Endothelial cell of umbilical vein (primary cell): Measurements from ENCODE around the gene FSTL1. TPM values are rescaled to one million over a fixed set of nuclear protein-coding genes. Genes with fewer than 3 reads are reported as not detected.

Source experiments
- BruUV-seq: library from RNA; stranded (reverse); fragments of 400-500 nt; replicated peaks from 2 replicates; lab custom pipeline; 2021; lab: Mats Ljungman, UMichigan
- CTCF ChIA-PET: fragments of 300-600, 350-600 bp; sonication (Branson Sonifier 250); formaldehyde crosslinking; loops from one replicate; lab custom pipeline; 2021; ENCODE audit warnings: antibody characterized with exemption, inconsistent platforms; lab: Charles Lee
- POLR2A ChIA-PET: fragments of 300-600, 350-600 bp; sonication (Branson Sonifier 250); formaldehyde crosslinking; loops from one replicate; lab custom pipeline; 2021; ENCODE audit warnings: antibody characterized with exemption, inconsistent platforms; lab: Charles Lee
- DNase-seq: peaks from one replicate; pipeline ENCODE4 v3.0.0-alpha.2; 2011; ENCODE audit warnings: low read depth, low spot score
- FAIRE-seq: peaks from 2 replicates; lab custom pipeline; 2011; peaks lifted over from hg19 to GRCh38; lab: Jason Lieb, UNC
- H2AFZ ChIP-seq: 2 replicates; pipeline ENCODE4 v1.6.0; 2012; ENCODE audit warnings: low read depth, low read length, control low read depth, inconsistent platforms
- H3K27ac ChIP-seq: 2 replicates; pipeline ENCODE4 v1.5.1; 2011; ENCODE audit warnings: low read depth, mild to moderate bottlenecking, control low read depth, low read length, moderate library complexity; ENCODE audit not compliant: insufficient read depth
- H3K27me3 ChIP-seq, 2 experiments: 2 replicates each; pipeline versions ENCODE4 v1.6.0 to v1.6.1; 2011; ENCODE audit warnings: low read length in 2 of 2, mixed read lengths in 1 of 2; ENCODE audit not compliant: control insufficient read depth in 2 of 2, insufficient read depth in 2 of 2
- H3K36me3 ChIP-seq, 2 experiments: 2 replicates in 1 of 2; 3 replicates in 1 of 2; pipeline ENCODE4 v1.5.1; 2011; ENCODE audit warnings: low read length in 2 of 2, mild to moderate bottlenecking in 1 of 2, moderate library complexity in 1 of 2; ENCODE audit not compliant: control insufficient read depth in 2 of 2, insufficient read depth in 2 of 2; ENCODE audit errors: extremely low read depth in 1 of 2
- H3K4me1 ChIP-seq: 3 replicates; pipeline ENCODE4 v1.5.1; 2011; ENCODE audit warnings: mild to moderate bottlenecking, low read length; ENCODE audit not compliant: control insufficient read depth, insufficient read depth; ENCODE audit errors: extremely low read depth
- H3K4me2 ChIP-seq: 2 replicates; pipeline ENCODE4 v1.6.1; 2011; ENCODE audit warnings: low read length, control low read depth, mixed read lengths; ENCODE audit not compliant: insufficient read depth
- H3K4me3 ChIP-seq, 3 experiments: fragments of 200-600 bp in 1 of 3; sonication (generic), shearing (Covaris generic) in 1 of 3; replicated peaks in 1 of 3; 2 replicates each; pipeline ENCODE4 v1.5.1; 2011 to 2016; ENCODE audit warnings: control low read depth in 3 of 3, low read length in 3 of 3, mild to moderate bottlenecking in 2 of 3, inconsistent platforms in 1 of 3, low read depth in 1 of 3, moderate library complexity in 1 of 3; ENCODE audit not compliant: insufficient read depth in 1 of 3
- H3K79me2 ChIP-seq: 2 replicates; pipeline ENCODE4 v1.6.0; 2012; ENCODE audit warnings: low read length, inconsistent platforms; ENCODE audit not compliant: control insufficient read depth, insufficient read depth
- H3K9ac ChIP-seq: replicated peaks from 2 replicates; pipeline ENCODE3; 2011; ENCODE audit warnings: low read length, control low read depth; ENCODE audit not compliant: insufficient read depth; ENCODE audit errors: extremely low read depth
- H3K9me1 ChIP-seq: replicated peaks from 3 replicates; pipeline ENCODE4 v1.6.0; 2011; ENCODE audit warnings: mild to moderate bottlenecking, low read length; ENCODE audit not compliant: control insufficient read depth, insufficient read depth; ENCODE audit errors: extremely low read depth
- H3K9me3 ChIP-seq: replicated peaks from 2 replicates; pipeline ENCODE4 v1.5.1; 2012; ENCODE audit warnings: low read length, inconsistent platforms; ENCODE audit not compliant: control insufficient read depth, insufficient read depth
- H4K20me1 ChIP-seq: replicated peaks from 2 replicates; pipeline ENCODE3; 2011; ENCODE audit warnings: mild to moderate bottlenecking, low read length; ENCODE audit not compliant: control insufficient read depth, insufficient read depth; ENCODE audit errors: extremely low read depth
- CTCF ChIP-seq, 2 donors: IDR thresholded peaks; 1 replicate in 1 of 2; 2 replicates in 1 of 2; pipeline ENCODE4 v1.5.1; 2011; ENCODE audit warnings: low read length in 2 of 2, mild to moderate bottlenecking in 2 of 2, moderate library complexity in 2 of 2, control low read depth in 1 of 2, inconsistent platforms in 1 of 2, low read depth in 1 of 2; ENCODE audit not compliant: insufficient read depth in 1 of 2; ENCODE audit errors: extremely low read depth in 1 of 2
- EZH2 ChIP-seq: IDR thresholded peaks from 2 replicates; pipeline ENCODE4 v1.6.1; 2012; ENCODE audit warnings: borderline replicate concordance, low read depth, mild to moderate bottlenecking, moderate library complexity, low read length, inconsistent platforms; ENCODE audit not compliant: severe bottlenecking
- FOS ChIP-seq: IDR thresholded peaks from 2 replicates; pipeline ENCODE4 v1.6.1; 2011; ENCODE audit warnings: mild to moderate bottlenecking, low read length, moderate library complexity, borderline replicate concordance; ENCODE audit not compliant: insufficient read depth
- GATA2 ChIP-seq: IDR thresholded peaks from 2 replicates; pipeline ENCODE4 v1.7.0; 2011; ENCODE audit warnings: low read depth, mild to moderate bottlenecking, moderate library complexity, mixed read lengths, low read length; ENCODE audit not compliant: insufficient read length, insufficient read depth
- JUN ChIP-seq: IDR thresholded peaks from 2 replicates; pipeline ENCODE4 v1.6.1; 2011; ENCODE audit warnings: borderline replicate concordance, low read depth; ENCODE audit not compliant: insufficient read length, insufficient read depth
- MAX ChIP-seq: IDR thresholded peaks from 2 replicates; pipeline ENCODE4 v1.6.1; 2011; ENCODE audit not compliant: insufficient read depth, insufficient read length
- MYC ChIP-seq: IDR thresholded peaks from one replicate; pipeline ENCODE4 v1.6.1; 2011; ENCODE audit warnings: mild to moderate bottlenecking, low read depth, low read length
- POLR2A ChIP-seq: IDR thresholded peaks from 2 replicates; pipeline ENCODE4 v1.6.1; 2012; ENCODE audit warnings: low read depth, mild to moderate bottlenecking, control low read depth, low read length
- POLR2AphosphoS5 ChIP-seq: IDR thresholded peaks from 2 replicates; pipeline ENCODE4 v1.6.1; 2012; ENCODE audit warnings: low read depth, mild to moderate bottlenecking, control low read depth, low read length, moderate library complexity; ENCODE audit not compliant: insufficient read depth
- dilution Hi-C: fragments of 300-500 bp; cut with MboI; formaldehyde crosslinking; loops from one replicate; pipeline ENCODE4 v1.15.0; 2019; ENCODE audit warnings: low sequenced_read_pairs; ENCODE audit not compliant: extremely low pct_ligation_motif_present
- intact Hi-C: fragments of 100-400 bp; cut with micrococcal nuclease; formaldehyde crosslinking; loops from one replicate; pipeline ENCODE4 v1.10.0; 2022
- polyA plus RNA-seq, 4 experiments: library from polyadenylated mRNA; depleted of rRNA in 3 of 4; stranded (reverse) in 3 of 4; unstranded in 1 of 4; fragments of >200 nt; gene quantifications; 2 replicates each; pipeline versions ENCODE4 v1.2.1 to v1.2.3, GENCODE V29; 2011 to 2012; ENCODE audit warnings: missing spikeins in 1 of 4
- total RNA-seq: library from RNA; stranded (reverse); gene quantifications from 2 replicates; pipeline ENCODE4 v1.2.3, GENCODE V29; 2021

Gene FSTL1
- total and polyA plus RNA-seq, 2 donors (not counting 3 experiments of a cell fraction or from before 2014, with no cell fraction given) = 235 to 562 TPM

DNA sequence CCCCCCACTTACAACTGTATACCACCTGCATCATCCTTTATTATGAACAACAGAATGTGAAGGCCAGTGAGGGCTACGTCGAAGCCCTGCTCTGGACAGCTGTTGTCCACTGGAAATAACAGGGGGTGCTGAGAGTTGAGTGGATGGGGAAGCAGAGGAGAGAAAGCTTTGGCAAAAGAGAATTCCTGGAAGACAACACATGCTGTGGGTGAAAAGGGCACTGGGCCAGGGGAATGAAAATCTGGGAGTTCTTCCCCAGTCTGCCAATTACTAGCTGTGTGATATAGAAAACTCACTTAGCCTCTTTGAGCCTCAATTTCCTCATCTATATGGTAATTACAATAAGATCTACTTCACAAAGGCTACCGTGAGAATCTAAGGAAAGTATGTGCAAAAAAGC, 40.7 kb downstream of the FSTL1 start:
- H3K36me3 ChIP-seq = peaks cover 41 to 49% of the 10 kb centered on the region in 2 experiments
- H4K20me1 ChIP-seq = no peaks in the 10 kb centered on the region
- no peak overlapping the region for H3K4me2 ChIP-seq
- no peaks in the 10 kb centered on the region for H3K79me2 ChIP-seq
- H3K4me3 ChIP-seq = no peak overlapping the region
- H3K4me1 ChIP-seq = no peaks in the 10 kb centered on the region
- BruUV-seq = no TSS peak
- H3K27me3 ChIP-seq = no peaks in the 10 kb centered on the region
- no peak overlapping the region for H2AFZ ChIP-seq
- no peak overlapping the region for H3K27ac ChIP-seq
- DNase-seq (no peak), FAIRE-seq (no peak)
- dilution Hi-C loops = no loop called here
- intact Hi-C loops = no loop called here
- no peaks in the 10 kb centered on the region for H3K9me1 ChIP-seq
- POLR2A ChIA-PET = no interaction called here
- CTCF ChIA-PET = interaction anchor here (2.0 to 3.7 kb wide), 2 partner anchors 53 to 149 kb away, joined by 4 to 17 read pairs; no protein-coding TSS in a partner anchor
- H3K9ac ChIP-seq = no peak overlapping the region
- TF ChIP-seq POLR2AphosphoS5 (no peak), FOS (no peak), MAX (no peak), GATA2 (no peak), MYC (no peak), EZH2 (no peak), POLR2A (no peak), CTCF (IDR thresholded peaks at IDR 0.05; ENCODE audit: extremely low read depth in 1 of 2, insufficient read depth in 1 of 2, low read depth in 1 of 2, low read length in 2 of 2) (no peak), JUN (no peak)
- H3K9me3 ChIP-seq = no peaks in the 10 kb centered on the region
